Fibroblast of mammary gland (primary cell): Measurements from ENCODE around the gene KCNT1.

Experiments used
- DNase-seq: peaks from one replicate; pipeline ENCODE4 v3.0.0-alpha.2; 2010; ENCODE audit warnings: low read depth
- H3K4me3 ChIP-seq: 2 replicates; pipeline ENCODE4 v1.5.1; 2011; ENCODE audit warnings: low read depth, mild to moderate bottlenecking, low read length, moderate library complexity; ENCODE audit not compliant: control insufficient read depth
- TF ChIP-seq, protein P1 (sequence below): conservative IDR thresholded peaks from 2 replicates; pipeline ENCODE4 v1.5.1; 2011; ENCODE audit warnings: low read depth, low read length, inconsistent platforms; ENCODE audit not compliant: control insufficient read depth, insufficient read depth

The KCNT1 gene

GRCh38 chr9:135736979-135737839 lies 35.2 kb downstream of the KCNT1 start:
- TF ChIP-seq, protein P1, sequence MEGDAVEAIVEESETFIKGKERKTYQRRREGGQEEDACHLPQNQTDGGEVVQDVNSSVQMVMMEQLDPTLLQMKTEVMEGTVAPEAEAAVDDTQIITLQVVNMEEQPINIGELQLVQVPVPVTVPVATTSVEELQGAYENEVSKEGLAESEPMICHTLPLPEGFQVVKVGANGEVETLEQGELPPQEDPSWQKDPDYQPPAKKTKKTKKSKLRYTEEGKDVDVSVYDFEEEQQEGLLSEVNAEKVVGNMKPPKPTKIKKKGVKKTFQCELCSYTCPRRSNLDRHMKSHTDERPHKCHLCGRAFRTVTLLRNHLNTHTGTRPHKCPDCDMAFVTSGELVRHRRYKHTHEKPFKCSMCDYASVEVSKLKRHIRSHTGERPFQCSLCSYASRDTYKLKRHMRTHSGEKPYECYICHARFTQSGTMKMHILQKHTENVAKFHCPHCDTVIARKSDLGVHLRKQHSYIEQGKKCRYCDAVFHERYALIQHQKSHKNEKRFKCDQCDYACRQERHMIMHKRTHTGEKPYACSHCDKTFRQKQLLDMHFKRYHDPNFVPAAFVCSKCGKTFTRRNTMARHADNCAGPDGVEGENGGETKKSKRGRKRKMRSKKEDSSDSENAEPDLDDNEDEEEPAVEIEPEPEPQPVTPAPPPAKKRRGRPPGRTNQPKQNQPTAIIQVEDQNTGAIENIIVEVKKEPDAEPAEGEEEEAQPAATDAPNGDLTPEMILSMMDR, result no peak
- no peak overlapping the region for H3K4me3 ChIP-seq
- DNase-seq, result no peak

DNA sequence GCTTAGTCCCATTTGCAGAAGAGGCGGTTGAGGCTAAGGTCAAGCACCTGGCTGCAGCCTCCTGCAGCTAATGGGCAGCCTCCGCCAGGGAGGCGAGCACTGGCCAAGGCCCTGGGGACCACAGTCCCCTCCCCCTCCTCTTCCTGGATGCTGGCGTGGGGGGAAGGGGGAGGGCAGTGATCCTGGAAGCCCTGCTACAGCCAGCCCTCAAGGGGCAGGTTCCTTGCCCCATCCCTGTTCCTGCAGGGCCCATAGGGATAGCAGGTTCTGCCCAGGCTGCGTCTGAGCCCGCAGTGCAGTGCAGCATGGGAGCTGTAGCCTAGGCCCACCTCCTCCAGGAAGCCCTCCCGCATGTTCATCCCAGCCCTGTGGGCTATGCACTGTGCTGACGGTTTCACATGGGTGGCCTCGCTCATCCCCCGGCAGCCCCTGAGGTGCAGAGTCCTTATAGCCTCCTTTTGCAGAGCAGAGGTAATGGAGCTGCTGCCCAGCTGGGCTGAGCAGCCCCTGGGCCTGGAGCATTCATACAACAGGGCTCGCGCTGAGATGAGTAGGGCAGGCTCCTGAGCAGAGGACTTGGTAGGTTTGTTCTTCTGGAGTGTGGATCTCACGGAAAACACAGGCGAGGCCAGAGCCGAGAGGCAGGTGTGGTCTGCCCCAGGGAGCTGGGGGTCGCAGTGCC lies 36.0 kb downstream of the KCNT1 start:
- TF ChIP-seq, protein P1, result no peak
- no peak overlapping the region for H3K4me3 ChIP-seq
- DNase-seq, result no peak

DNA sequence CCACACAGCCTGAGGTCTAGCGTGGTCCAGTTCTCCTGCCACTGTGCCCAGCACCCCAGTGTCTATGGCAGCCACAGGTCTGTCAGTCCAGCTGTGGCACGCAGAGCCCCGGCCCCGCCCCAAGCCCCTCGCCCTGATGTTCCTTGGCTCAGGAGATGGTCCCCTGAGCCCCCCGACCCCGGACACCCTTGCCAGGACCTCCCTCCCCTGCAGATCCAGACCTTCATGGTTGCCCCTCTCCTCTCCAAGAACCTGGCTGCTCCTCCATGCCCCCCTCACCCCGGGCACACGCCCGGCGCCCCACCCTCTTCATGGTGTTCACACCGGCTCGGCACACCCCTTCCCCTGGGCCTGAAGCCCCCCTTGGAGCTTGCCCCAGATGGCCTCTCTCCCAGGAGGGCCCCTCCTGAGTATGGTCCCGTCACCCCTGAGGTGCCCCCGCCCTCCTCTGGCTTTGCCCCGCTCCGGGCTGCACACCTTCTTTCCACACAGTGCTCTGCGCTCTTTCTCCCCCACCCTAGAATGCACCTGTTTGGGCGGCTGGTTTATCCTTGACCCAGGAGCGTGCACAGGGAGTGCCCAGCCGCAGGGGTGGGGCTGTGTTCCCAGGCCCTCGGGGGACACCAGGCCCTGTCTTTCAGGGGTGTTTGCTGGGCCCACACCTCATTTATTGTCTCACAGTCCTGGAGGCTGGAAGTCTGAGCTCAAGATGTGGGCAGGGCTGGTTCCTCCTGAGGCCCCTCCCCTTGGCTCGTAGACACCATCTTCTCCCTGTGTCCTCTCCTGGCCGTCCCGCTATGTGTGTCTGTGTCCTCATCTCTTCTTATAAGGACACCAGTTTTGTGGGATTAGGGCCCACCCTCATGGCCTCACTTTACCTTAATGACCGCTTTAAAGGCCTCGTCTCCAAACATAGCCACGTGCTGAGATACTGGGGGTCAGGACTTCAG lies 37.6 kb downstream of the KCNT1 start:
- DNase-seq, result no peak
- H3K4me3 ChIP-seq, result no peak overlapping the region
- TF ChIP-seq, protein P1, result no peak

DNA sequence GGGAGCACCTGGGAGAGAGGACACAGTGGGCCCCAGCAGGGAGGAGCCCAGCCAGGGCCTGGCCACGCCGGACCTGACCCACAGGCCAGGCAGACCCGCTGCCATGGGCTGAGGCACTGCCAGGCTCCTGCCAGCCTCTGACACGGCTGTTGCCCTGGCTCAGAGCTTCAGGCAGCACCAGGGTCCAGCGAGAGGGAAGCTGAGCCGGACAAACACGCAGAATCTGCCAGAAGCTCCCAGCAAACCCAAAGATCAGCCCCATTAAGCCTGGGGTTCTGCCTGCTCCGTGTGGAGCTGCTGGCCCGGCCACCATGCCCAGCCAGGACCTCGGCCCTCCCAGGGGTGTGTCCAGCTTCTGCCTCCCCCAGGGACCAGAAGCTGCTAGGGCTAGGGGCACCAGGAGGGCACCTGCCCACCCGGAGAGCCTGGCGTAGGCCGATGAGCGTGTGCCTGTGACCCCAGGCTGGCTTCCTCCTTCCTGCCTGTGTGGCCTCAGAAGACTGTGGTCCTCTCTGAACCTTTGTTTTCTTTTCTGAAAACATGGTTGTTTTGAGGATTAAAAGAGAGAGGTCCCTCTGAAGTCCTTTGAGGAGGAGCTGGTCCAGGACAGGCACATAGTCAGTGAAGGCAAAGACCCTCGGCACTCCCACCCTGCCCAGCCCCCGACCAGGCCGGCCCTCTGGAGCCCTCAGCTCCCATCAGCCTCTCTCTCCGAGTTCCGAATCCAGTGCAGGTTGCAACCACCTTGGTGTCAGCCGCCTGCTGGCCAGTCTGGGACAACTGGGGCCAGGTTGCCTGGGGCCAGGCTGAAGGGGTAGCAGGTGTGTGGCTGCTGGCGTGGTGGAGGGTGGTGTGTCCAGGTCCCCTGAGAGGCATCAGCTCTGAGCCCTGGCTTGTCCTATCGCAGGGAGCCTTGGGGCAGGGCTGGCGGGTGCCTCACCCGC lies 39.6 kb downstream of the KCNT1 start:
- no peak overlapping the region for H3K4me3 ChIP-seq
- TF ChIP-seq, protein P1, result no peak
- no peak for DNase-seq

DNA sequence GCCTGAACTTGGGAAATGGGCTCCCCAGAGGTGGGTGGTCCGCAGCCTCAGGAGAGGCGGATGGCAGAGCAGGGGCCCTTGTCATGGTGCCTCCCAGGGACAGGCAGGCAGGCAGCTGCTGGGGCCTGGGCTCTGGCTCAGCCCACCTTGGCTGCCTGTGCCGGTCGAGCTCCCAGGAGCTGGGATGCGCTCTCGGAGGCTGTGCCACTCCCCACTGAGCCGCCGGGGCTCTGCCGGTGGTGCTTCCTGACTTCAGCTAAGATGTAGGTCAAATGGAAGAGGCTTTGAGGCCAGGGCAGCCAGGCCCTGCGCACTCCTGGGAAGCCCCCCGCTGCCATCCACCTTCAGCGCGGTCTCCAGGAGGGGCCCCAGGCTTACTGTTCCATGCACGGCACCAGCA lies 41.0 kb downstream of the KCNT1 start:
- H3K4me3 ChIP-seq, result no peak overlapping the region
- TF ChIP-seq, protein P1, result no peak
- DNase-seq, result no peak
